Osteocyte (in vitro differentiated cells): ENCODE measurements around the gene RHO. TPM values are rescaled to one million over a fixed set of nuclear protein-coding genes. Genes with fewer than 3 reads are reported as not detected.

Experiments
- DNase-seq: peaks from one replicate; pipeline ENCODE4 v3.0.0; 2021; ENCODE audit warnings: mixed read lengths; ENCODE audit not compliant: unreplicated experiment; ENCODE audit errors: extremely low spot score
- H3K27ac Mint-ChIP-seq: one replicate; pipeline ENCODE4 v1.8.0; 2021; ENCODE audit warnings: mild to moderate bottlenecking, mixed read lengths; ENCODE audit not compliant: unreplicated experiment
- H3K27me3 Mint-ChIP-seq: one replicate; pipeline ENCODE4 v1.8.0; 2021; ENCODE audit warnings: mixed read lengths; ENCODE audit not compliant: unreplicated experiment
- H3K36me3 Mint-ChIP-seq: one replicate; pipeline ENCODE4 v1.8.0; 2021; ENCODE audit warnings: mixed read lengths; ENCODE audit not compliant: unreplicated experiment
- H3K4me1 Mint-ChIP-seq: one replicate; pipeline ENCODE4 v1.8.0; 2021; ENCODE audit warnings: mixed read lengths; ENCODE audit not compliant: unreplicated experiment
- H3K4me3 Mint-ChIP-seq: one replicate; pipeline ENCODE4 v1.8.0; 2021; ENCODE audit warnings: mild to moderate bottlenecking, moderate library complexity, mixed read lengths; ENCODE audit not compliant: unreplicated experiment
- H3K9me3 Mint-ChIP-seq: one replicate; pipeline ENCODE4 v1.8.0; 2021; ENCODE audit warnings: mixed read lengths; ENCODE audit not compliant: unreplicated experiment
- CTCF ChIP-seq: fragments of 200-600 bp; sonication (generic); IDR thresholded peaks from 2 replicates; pipeline ENCODE4 v1.5.0; 2021; ENCODE audit warnings: antibody characterized with exemption, mild to moderate bottlenecking, moderate library complexity
- total RNA-seq: library from RNA; stranded (reverse); gene quantifications from 2 replicates; pipeline ENCODE4 v1.2.1, GENCODE V29; 2021

The RHO gene
- total RNA-seq, 1 donor from 2014 or later = not detected

DNA sequence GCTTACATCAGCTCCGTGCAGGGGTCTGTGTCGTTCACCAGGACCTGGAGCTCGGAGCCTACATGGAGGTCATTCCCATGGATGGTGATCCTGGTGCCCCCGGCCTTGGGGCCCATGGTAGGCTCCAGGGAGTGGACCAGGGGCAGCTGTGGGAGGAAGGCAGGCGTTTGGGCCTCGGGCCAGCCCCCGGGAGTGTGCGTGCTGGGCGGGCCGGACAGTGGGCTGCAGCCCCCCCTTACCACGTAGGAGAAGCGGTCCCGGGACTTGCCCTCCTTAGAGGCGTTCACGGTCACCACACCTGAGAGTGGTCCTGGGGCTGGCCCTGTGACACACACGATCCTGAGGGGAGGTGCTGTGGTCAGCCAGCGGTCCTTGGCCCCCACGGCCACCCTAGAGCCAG is 44.2 kb downstream of the RHO start:
- DNase-seq = no peak
- no peaks in the 10 kb centered on the region for H3K9me3 Mint-ChIP-seq
- H3K27ac Mint-ChIP-seq = no peak overlapping the region
- peaks cover 40% of the 10 kb centered on the region for H3K36me3 Mint-ChIP-seq
- TF ChIP-seq CTCF = no peak
- no peaks in the 10 kb centered on the region for H3K27me3 Mint-ChIP-seq
- H3K4me1 Mint-ChIP-seq = peaks cover 10% of the 10 kb centered on the region
- no peak overlapping the region for H3K4me3 Mint-ChIP-seq

DNA sequence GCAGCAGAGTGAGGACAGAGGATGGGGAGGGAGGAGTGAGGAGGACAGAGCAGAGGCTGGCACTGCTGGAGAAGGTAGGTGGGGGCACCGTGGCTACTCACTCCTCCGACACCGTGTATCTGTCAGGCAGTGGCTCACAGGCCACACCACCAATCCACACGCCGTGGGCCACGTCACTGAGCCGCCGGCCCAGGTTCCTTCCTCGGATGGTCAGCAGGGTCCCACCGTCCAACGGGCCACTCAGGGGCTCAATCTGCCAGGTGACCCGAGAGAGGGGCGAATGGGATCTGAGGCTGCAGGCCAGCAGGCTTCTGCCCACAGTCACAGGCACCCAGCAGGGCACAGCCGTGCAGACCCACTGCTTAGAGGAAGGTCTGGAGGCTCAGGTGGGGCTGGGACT is 45.1 kb downstream of the RHO start:
- Mint-ChIP-seq H3K36me3 (peaks cover 35% of the 10 kb centered on the region), H3K4me1 (peaks cover 13% of the 10 kb centered on the region), H3K4me3 (no peak overlapping the region), H3K27ac (peak overlapping the region; percentile 7), H3K9me3 (no peaks in the 10 kb centered on the region), H3K27me3 (no peaks in the 10 kb centered on the region)
- no peak for TF ChIP-seq CTCF
- no peak for DNase-seq

- no peak for DNase-seq
- Mint-ChIP-seq H3K4me1 (peaks cover 16% of the 10 kb centered on the region), H3K27me3 (no peaks in the 10 kb centered on the region), H3K4me3 (no peak overlapping the region), H3K27ac (no peak overlapping the region), H3K36me3 (peaks cover 29% of the 10 kb centered on the region), H3K9me3 (no peaks in the 10 kb centered on the region)
- no peak for TF ChIP-seq CTCF
These were observed 45.8 kb downstream of the RHO start for GRCh38 chr3:129574206-129574605.

- no peak overlapping the region for H3K27ac Mint-ChIP-seq
- H3K9me3 Mint-ChIP-seq = no peaks in the 10 kb centered on the region
- no peak for TF ChIP-seq CTCF
- H3K27me3 Mint-ChIP-seq = no peaks in the 10 kb centered on the region
- no peak for DNase-seq
- H3K4me3 Mint-ChIP-seq = no peak overlapping the region
- H3K4me1 Mint-ChIP-seq = peaks cover 18% of the 10 kb centered on the region
- H3K36me3 Mint-ChIP-seq = peaks cover 24% of the 10 kb centered on the region
These were observed 47.0 kb downstream of the RHO start for GRCh38 chr3:129575233-129575996.

- no peak for TF ChIP-seq CTCF
- peaks cover 25% of the 10 kb centered on the region for H3K36me3 Mint-ChIP-seq
- no peaks in the 10 kb centered on the region for H3K27me3 Mint-ChIP-seq
- no peak for DNase-seq
- peaks cover 19% of the 10 kb centered on the region for H3K4me1 Mint-ChIP-seq
- H3K27ac Mint-ChIP-seq = peak overlapping the region; percentile 33
- no peaks in the 10 kb centered on the region for H3K9me3 Mint-ChIP-seq
- H3K4me3 Mint-ChIP-seq = no peak overlapping the region
These were observed 47.6 kb downstream of the RHO start for GRCh38 chr3:129575997-129576384.
